ENCODE results near the gene B4GALNT1. TPM values are rescaled to one million over a fixed set of nuclear protein-coding genes. Genes with fewer than 3 reads are reported as not detected.

Gene B4GALNT1
- total RNA-seq, 1 donor = 3.0 TPM

- TF ChIP-seq CTCF (IDR thresholded peaks at IDR 0.05; ENCODE audit: insufficient read depth, low read depth, low read length) = no peak
- no peak for DNase-seq (ENCODE audit: low read depth)
- H3K4me3 ChIP-seq (ENCODE audit: low read depth, low read length) = no peak overlapping the region
Observed at GRCh38 chr12:57626111-57626920, 6.7 kb downstream of the B4GALNT1 start.

- H3K4me3 ChIP-seq (ENCODE audit: low read depth, low read length) = no peak overlapping the region
- TF ChIP-seq CTCF (IDR thresholded peaks at IDR 0.05; ENCODE audit: insufficient read depth, low read depth, low read length) = no peak
- no peak for DNase-seq (ENCODE audit: low read depth)
Observed at GRCh38 chr12:57625261-57626032, 7.6 kb downstream of the B4GALNT1 start.

- DNase-seq (ENCODE audit: low read depth) = no peak
- no peak for TF ChIP-seq CTCF (IDR thresholded peaks at IDR 0.05; ENCODE audit: insufficient read depth, low read depth, low read length)
- no peak overlapping the region for H3K4me3 ChIP-seq (ENCODE audit: low read depth, low read length)
Observed at GRCh38 chr12:57624441-57625220, 8.4 kb downstream of the B4GALNT1 start.

GRCh38 chr12:57623811-57624390 lies 9.1 kb downstream of the B4GALNT1 start:
- H3K4me3 ChIP-seq (ENCODE audit: low read depth, low read length) = no peak overlapping the region
- no peak for TF ChIP-seq CTCF (IDR thresholded peaks at IDR 0.05; ENCODE audit: insufficient read depth, low read depth, low read length)
- no peak for DNase-seq (ENCODE audit: low read depth)

- no peak for DNase-seq (ENCODE audit: low read depth)
Observed at GRCh38 chr12:57623385-57623784, 9.6 kb downstream of the B4GALNT1 start.

More at GRCh38 chr12:57623385-57623784, 9.6 kb downstream of the B4GALNT1 start:
- TF ChIP-seq CTCF (IDR thresholded peaks at IDR 0.05; ENCODE audit: insufficient read depth, low read depth, low read length) = no peak
- no peak overlapping the region for H3K4me3 ChIP-seq (ENCODE audit: low read depth, low read length)
